Osteocyte (in vitro differentiated cells): ENCODE data around the gene MAP4K4. TPM values are rescaled to one million over a fixed set of nuclear protein-coding genes. Genes with fewer than 3 reads are reported as not detected.

Experiments used
- DNase-seq: peaks from one replicate; pipeline ENCODE4 v3.0.0; 2021; ENCODE audit warnings: mixed read lengths; ENCODE audit not compliant: unreplicated experiment; ENCODE audit errors: extremely low spot score
- H3K27ac Mint-ChIP-seq: one replicate; pipeline ENCODE4 v1.8.0; 2021; ENCODE audit warnings: mild to moderate bottlenecking, mixed read lengths; ENCODE audit not compliant: unreplicated experiment
- H3K27me3 Mint-ChIP-seq: one replicate; pipeline ENCODE4 v1.8.0; 2021; ENCODE audit warnings: mixed read lengths; ENCODE audit not compliant: unreplicated experiment
- H3K36me3 Mint-ChIP-seq: one replicate; pipeline ENCODE4 v1.8.0; 2021; ENCODE audit warnings: mixed read lengths; ENCODE audit not compliant: unreplicated experiment
- H3K4me1 Mint-ChIP-seq: one replicate; pipeline ENCODE4 v1.8.0; 2021; ENCODE audit warnings: mixed read lengths; ENCODE audit not compliant: unreplicated experiment
- H3K4me3 Mint-ChIP-seq: one replicate; pipeline ENCODE4 v1.8.0; 2021; ENCODE audit warnings: mild to moderate bottlenecking, moderate library complexity, mixed read lengths; ENCODE audit not compliant: unreplicated experiment
- H3K9me3 Mint-ChIP-seq: one replicate; pipeline ENCODE4 v1.8.0; 2021; ENCODE audit warnings: mixed read lengths; ENCODE audit not compliant: unreplicated experiment
- total RNA-seq: library from RNA; stranded (reverse); gene quantifications from 2 replicates; pipeline ENCODE4 v1.2.1, GENCODE V29; 2021
- TF ChIP-seq, protein P1 (sequence below): fragments of 200-600 bp; sonication (generic); IDR thresholded peaks from 2 replicates; pipeline ENCODE4 v1.5.0; 2021; ENCODE audit warnings: antibody characterized with exemption, mild to moderate bottlenecking, moderate library complexity

Gene MAP4K4
- total RNA-seq, 1 donor from 2014 or later: 126 TPM

DNA sequence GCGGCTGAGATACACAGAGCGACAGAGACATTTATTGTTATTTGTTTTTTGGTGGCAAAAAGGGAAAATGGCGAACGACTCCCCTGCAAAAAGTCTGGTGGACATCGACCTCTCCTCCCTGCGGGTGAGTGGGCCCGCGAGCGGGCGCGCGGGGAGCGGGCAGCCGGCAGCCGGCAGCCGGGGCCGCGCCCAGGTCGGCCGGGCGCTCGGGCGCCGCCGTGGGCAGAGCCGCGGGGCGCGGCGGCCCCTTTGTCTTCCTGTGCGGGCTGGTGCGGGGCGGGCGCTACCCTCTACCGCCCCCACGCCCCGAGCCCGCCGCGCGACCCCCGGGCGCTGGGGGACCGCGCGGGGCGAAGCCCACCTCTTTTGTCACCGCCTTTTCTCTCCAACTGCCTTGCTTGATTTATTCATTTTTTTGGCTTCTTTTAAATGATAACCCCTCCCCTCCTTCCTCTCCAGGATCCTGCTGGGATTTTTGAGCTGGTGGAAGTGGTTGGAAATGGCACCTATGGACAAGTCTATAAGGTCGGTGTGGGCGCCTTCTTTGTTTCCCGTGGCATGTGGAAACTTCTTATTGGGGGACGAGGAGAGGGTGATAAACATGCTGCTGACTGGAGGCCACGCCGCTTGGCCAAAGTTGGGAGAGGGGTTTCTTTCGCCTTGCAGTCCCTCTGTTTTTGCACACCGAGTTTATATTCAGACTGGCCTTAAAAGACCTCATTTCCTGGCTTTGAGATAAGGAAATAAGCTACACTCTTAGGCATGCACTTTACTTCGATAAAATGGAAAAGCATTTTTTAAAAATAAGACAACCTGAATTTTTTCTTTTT lies 722 bp downstream of the MAP4K4 start:
- peaks cover 2% of the 10 kb centered on the region for H3K27me3 Mint-ChIP-seq
- peaks cover 15% of the 10 kb centered on the region for H3K36me3 Mint-ChIP-seq
- TF ChIP-seq, protein P1, sequence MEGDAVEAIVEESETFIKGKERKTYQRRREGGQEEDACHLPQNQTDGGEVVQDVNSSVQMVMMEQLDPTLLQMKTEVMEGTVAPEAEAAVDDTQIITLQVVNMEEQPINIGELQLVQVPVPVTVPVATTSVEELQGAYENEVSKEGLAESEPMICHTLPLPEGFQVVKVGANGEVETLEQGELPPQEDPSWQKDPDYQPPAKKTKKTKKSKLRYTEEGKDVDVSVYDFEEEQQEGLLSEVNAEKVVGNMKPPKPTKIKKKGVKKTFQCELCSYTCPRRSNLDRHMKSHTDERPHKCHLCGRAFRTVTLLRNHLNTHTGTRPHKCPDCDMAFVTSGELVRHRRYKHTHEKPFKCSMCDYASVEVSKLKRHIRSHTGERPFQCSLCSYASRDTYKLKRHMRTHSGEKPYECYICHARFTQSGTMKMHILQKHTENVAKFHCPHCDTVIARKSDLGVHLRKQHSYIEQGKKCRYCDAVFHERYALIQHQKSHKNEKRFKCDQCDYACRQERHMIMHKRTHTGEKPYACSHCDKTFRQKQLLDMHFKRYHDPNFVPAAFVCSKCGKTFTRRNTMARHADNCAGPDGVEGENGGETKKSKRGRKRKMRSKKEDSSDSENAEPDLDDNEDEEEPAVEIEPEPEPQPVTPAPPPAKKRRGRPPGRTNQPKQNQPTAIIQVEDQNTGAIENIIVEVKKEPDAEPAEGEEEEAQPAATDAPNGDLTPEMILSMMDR: no peak
- no peak for DNase-seq
- H3K27ac Mint-ChIP-seq: peak overlapping the region; percentile 53
- no peaks in the 10 kb centered on the region for H3K9me3 Mint-ChIP-seq
- peaks cover 15% of the 10 kb centered on the region for H3K4me1 Mint-ChIP-seq
- peak overlapping the region; percentile 72 for H3K4me3 Mint-ChIP-seq

DNA sequence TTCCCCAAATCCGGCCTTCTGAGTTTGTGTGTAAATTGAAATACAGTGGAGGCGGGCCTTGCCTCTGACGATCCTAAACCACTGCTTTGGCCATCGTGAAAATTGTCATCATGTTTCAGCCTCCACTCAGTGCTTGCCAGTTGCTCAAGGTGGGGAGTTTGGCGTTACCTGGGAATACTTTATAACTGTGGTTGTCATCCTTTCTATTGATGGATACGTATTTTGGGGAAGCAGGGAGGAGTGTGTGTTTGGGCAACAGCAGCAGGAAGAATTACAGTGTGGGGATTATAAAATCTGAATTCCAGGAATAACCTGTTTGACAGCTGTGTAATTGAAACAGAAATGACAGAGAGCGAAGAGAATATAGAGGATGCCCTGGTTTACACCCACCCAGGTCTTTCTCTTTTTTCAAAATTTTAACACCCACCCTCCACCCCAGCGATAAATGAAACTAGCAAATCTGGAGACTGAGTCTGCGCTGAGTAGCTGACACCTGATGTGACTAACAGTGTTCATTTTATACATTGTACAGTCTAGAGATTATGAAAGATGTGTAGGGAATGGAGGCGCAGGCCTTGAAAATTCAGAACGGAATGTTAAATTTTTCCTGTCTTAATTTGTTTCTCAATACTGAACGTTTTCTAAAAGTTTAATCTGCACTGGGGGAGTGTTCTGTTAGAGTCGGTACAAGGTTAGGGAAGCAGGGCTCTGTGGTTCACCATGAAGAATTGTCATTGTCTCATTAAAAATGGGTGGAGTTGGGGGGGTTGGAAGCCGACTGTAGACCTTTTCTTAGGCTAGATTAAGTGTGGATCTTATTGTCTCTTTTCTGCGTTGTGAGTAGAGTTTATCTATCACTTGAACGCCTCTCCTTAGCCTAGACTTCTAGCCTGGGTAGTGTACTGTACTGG lies 1.6 kb downstream of the MAP4K4 start:
- H3K36me3 Mint-ChIP-seq: peaks cover 17% of the 10 kb centered on the region
- peaks cover 23% of the 10 kb centered on the region for H3K4me1 Mint-ChIP-seq
- TF ChIP-seq, protein P1: no peak
- no peak overlapping the region for H3K4me3 Mint-ChIP-seq
- no peaks in the 10 kb centered on the region for H3K27me3 Mint-ChIP-seq
- DNase-seq: no peak
- no peaks in the 10 kb centered on the region for H3K9me3 Mint-ChIP-seq
- no peak overlapping the region for H3K27ac Mint-ChIP-seq

DNA sequence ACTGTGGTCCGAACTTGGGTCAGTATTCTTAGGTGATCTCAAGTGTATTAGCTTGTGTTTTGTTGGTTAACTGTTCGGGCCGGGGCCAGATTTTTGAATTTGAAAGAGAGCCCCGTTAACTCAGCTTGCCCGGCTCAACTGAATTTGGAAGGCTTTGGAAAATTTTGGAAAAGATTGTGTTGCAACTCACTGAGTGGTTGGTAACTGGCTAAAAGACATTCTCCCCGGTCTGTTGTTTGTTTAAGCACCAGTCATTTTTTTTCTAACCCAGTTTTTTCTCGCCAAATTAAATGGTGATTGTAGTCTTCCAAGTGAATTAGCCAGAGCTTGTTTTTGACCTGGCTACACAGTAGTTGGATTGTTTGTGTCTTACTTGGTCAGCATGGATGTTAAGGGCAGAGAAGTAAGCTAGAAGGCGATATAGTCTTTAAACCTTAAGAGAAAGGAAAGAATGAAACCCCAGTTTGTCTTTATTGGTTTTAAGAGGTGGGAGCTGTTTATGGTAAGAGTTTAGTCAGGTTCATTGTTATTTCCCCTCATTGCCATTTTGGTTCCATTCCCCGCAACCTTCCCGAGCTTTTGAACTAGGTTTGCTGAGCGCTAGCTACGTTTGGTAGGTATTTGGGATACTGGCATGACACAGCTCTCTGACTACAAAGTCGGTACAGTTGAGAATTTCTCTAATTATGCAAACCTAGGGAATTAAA lies 2.4 kb downstream of the MAP4K4 start:
- no peaks in the 10 kb centered on the region for H3K9me3 Mint-ChIP-seq
- peaks cover 30% of the 10 kb centered on the region for H3K4me1 Mint-ChIP-seq
- H3K4me3 Mint-ChIP-seq: no peak overlapping the region
- no peak for DNase-seq
- H3K36me3 Mint-ChIP-seq: peaks cover 19% of the 10 kb centered on the region
- TF ChIP-seq, protein P1: no peak
- H3K27me3 Mint-ChIP-seq: no peaks in the 10 kb centered on the region
- H3K27ac Mint-ChIP-seq: no peak overlapping the region

DNA sequence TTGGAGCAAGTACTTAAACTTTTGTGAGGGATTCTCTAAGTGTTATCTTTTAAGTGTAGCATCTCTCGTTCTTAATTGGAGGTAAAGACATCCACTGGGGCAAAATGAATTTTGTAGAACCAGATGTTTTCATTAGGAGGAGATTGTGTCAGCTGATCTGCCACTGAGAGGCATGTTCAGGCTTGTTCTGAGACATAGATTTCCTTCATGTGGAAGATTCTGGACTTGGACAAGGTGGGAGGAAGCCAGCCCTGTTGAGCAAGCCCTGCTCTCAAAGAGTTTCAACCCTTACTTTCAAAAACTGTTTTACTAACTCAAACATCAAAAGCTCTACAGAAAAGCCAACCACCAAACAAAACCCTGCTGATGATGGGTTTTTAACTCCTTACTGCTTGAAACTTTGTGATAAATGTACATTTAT lies 6.5 kb downstream of the MAP4K4 start:
- H3K27ac Mint-ChIP-seq: peak overlapping the region; percentile 80
- DNase-seq: no peak
- peaks cover 3% of the 10 kb centered on the region for H3K9me3 Mint-ChIP-seq
- H3K27me3 Mint-ChIP-seq: no peaks in the 10 kb centered on the region
- H3K4me3 Mint-ChIP-seq: no peak overlapping the region
- H3K36me3 Mint-ChIP-seq: peaks cover 24% of the 10 kb centered on the region
- peaks cover 47% of the 10 kb centered on the region for H3K4me1 Mint-ChIP-seq
- TF ChIP-seq, protein P1: no peak
